ENCODE results near the gene ZSWIM2.

The ZSWIM2 gene

DNA sequence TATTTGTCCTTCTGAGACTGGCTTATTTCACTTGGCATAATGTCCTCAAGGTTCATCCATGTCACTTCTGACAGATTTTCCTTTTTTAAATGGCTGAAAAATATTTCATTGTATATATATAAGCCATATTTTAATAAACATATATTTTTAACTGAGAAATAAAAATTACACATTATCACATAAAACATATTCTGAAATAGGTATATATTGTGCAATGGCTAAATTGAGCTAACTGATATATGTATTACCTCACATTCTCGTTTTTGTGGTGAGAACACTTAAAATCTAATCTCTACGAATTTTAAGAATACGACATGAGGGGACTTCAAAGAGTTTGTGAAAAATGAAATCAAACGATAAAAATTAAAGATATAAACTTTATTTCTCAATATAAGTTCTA lies 25.7 kb upstream of the ZSWIM2 start:
- H3K4me2 ChIP-seq (ENCODE audit: low read length) = no peak overlapping the region
- no peaks in the 10 kb centered on the region for H3K36me3 ChIP-seq (ENCODE audit: insufficient read depth, low read length)
- H3K79me2 ChIP-seq (ENCODE audit: insufficient read depth, low read length) = no peaks in the 10 kb centered on the region
- no peak overlapping the region for H3K9ac ChIP-seq (ENCODE audit: low read length)
- no peak overlapping the region for H3K4me3 ChIP-seq (ENCODE audit: low read depth, low read length, poor library complexity, severe bottlenecking)
- TF ChIP-seq, protein P1, sequence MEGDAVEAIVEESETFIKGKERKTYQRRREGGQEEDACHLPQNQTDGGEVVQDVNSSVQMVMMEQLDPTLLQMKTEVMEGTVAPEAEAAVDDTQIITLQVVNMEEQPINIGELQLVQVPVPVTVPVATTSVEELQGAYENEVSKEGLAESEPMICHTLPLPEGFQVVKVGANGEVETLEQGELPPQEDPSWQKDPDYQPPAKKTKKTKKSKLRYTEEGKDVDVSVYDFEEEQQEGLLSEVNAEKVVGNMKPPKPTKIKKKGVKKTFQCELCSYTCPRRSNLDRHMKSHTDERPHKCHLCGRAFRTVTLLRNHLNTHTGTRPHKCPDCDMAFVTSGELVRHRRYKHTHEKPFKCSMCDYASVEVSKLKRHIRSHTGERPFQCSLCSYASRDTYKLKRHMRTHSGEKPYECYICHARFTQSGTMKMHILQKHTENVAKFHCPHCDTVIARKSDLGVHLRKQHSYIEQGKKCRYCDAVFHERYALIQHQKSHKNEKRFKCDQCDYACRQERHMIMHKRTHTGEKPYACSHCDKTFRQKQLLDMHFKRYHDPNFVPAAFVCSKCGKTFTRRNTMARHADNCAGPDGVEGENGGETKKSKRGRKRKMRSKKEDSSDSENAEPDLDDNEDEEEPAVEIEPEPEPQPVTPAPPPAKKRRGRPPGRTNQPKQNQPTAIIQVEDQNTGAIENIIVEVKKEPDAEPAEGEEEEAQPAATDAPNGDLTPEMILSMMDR (IDR thresholded peaks at IDR 0.05; ENCODE audit: low read length) = no peak
- TF ChIP-seq EZH2 (IDR thresholded peaks at IDR 0.05; ENCODE audit: borderline replicate concordance, low read length) = no peak
- no peaks in the 10 kb centered on the region for H4K20me1 ChIP-seq (ENCODE audit: insufficient read depth, low read length)
- no peak overlapping the region for H3K27ac ChIP-seq (ENCODE audit: low read depth, low read length, poor library complexity, severe bottlenecking)
- no peaks in the 10 kb centered on the region for H3F3A ChIP-seq (ENCODE audit: insufficient read depth, low read length)
- no peaks in the 10 kb centered on the region for H3K27me3 ChIP-seq (ENCODE audit: insufficient read depth, low read length)
- no peaks in the 10 kb centered on the region for H3K9me3 ChIP-seq (ENCODE audit: low read length)
- no peak overlapping the region for H2AFZ ChIP-seq (ENCODE audit: low read length)
- no peaks in the 10 kb centered on the region for H3K9me2 ChIP-seq (ENCODE audit: low read depth, low read length)
- no peaks in the 10 kb centered on the region for H3K4me1 ChIP-seq (ENCODE audit: insufficient read depth, low read length, severe bottlenecking)

DNA sequence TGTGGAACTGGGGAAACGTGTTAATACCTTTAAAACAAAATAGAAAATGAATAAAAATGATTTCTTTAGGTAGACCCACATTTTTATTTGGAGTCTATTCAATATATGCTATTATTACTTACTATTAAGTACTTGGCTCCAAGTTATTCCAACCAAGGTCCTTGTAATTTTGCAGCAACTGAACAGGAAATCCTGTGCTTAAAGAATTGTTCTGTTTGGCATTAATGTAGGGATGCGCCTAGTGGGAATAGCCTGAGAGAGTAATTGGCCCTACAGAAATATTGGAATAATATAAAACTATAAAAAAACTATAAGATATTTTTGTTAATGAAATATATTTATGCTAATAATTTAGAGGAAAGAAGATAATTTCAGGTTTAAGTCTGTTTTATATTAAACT lies 22.9 kb upstream of the ZSWIM2 start:
- Histone ChIP-seq H3K4me2 (ENCODE audit: low read length) (no peak overlapping the region), H3K27ac (ENCODE audit: low read depth, low read length, poor library complexity, severe bottlenecking) (no peak overlapping the region), H4K20me1 (ENCODE audit: insufficient read depth, low read length) (no peaks in the 10 kb centered on the region), H3K27me3 (ENCODE audit: insufficient read depth, low read length) (no peaks in the 10 kb centered on the region), H2AFZ (ENCODE audit: low read length) (no peak overlapping the region), H3K9ac (ENCODE audit: low read length) (no peak overlapping the region), H3F3A (ENCODE audit: insufficient read depth, low read length) (no peaks in the 10 kb centered on the region), H3K9me3 (ENCODE audit: low read length) (no peaks in the 10 kb centered on the region), H3K4me3 (ENCODE audit: low read depth, low read length, poor library complexity, severe bottlenecking) (no peak overlapping the region), H3K79me2 (ENCODE audit: insufficient read depth, low read length) (no peaks in the 10 kb centered on the region), H3K4me1 (ENCODE audit: insufficient read depth, low read length, severe bottlenecking) (no peaks in the 10 kb centered on the region), H3K9me2 (ENCODE audit: low read depth, low read length) (no peaks in the 10 kb centered on the region), H3K36me3 (ENCODE audit: insufficient read depth, low read length) (no peaks in the 10 kb centered on the region)
- TF ChIP-seq, protein P1 (IDR thresholded peaks at IDR 0.05; ENCODE audit: low read length) = no peak
- no peak for TF ChIP-seq EZH2 (IDR thresholded peaks at IDR 0.05; ENCODE audit: borderline replicate concordance, low read length)

DNA sequence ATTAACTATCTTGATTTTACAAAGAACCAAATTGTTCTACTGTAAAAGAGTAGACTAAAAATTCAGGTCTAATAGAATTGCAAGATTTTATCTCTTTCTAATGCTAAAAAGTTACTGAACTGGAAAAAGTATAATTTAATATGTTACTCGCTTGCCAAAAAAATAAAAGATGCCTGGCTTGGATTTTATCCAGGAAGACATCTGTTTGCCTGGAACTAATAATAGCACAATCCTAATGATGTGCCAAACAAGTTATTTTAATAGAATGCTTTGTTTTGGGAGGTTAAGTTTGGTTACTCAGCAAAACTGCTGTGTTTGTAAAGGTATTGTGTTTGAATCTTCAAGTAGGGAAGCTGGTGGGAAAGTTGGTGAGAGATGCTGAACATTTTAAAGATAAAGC lies 19.4 kb upstream of the ZSWIM2 start:
- Histone ChIP-seq H3K27me3 (ENCODE audit: insufficient read depth, low read length) (no peaks in the 10 kb centered on the region), H3F3A (ENCODE audit: insufficient read depth, low read length) (no peaks in the 10 kb centered on the region), H3K79me2 (ENCODE audit: insufficient read depth, low read length) (no peaks in the 10 kb centered on the region), H4K20me1 (ENCODE audit: insufficient read depth, low read length) (no peaks in the 10 kb centered on the region), H3K4me3 (ENCODE audit: low read depth, low read length, poor library complexity, severe bottlenecking) (no peak overlapping the region), H3K27ac (ENCODE audit: low read depth, low read length, poor library complexity, severe bottlenecking) (no peak overlapping the region), H3K4me2 (ENCODE audit: low read length) (no peak overlapping the region), H3K4me1 (ENCODE audit: insufficient read depth, low read length, severe bottlenecking) (no peaks in the 10 kb centered on the region), H3K36me3 (ENCODE audit: insufficient read depth, low read length) (no peaks in the 10 kb centered on the region), H3K9ac (ENCODE audit: low read length) (no peak overlapping the region), H3K9me3 (ENCODE audit: low read length) (no peaks in the 10 kb centered on the region), H2AFZ (ENCODE audit: low read length) (no peak overlapping the region), H3K9me2 (ENCODE audit: low read depth, low read length) (no peaks in the 10 kb centered on the region)
- no peak for TF ChIP-seq EZH2 (IDR thresholded peaks at IDR 0.05; ENCODE audit: borderline replicate concordance, low read length)
- TF ChIP-seq, protein P1 (IDR thresholded peaks at IDR 0.05; ENCODE audit: low read length) = no peak
